ENCODE measurements around the gene TCEANC.
"Not testable (repeated sequence)": the region's sequence is repeated elsewhere in the genome, so short reads cannot be mapped to it uniquely, and the experiment has no call there.

Gene TCEANC

GRCh38 chrX:13622401-13622964, 30.5 kb upstream of the TCEANC start:
- in situ Hi-C loops (cut with HindIII; ENCODE audit: low sequenced_read_pairs), result no loop called here
- no peak for TF ChIP-seq CTCF (IDR thresholded peaks at IDR 0.05; ENCODE audit: low read depth, low read length)
- H3K4me3 ChIP-seq (ENCODE audit: low read depth, low read length), result no peak overlapping the region
- no peak for DNase-seq (ENCODE audit: low read depth, low spot score)

- no peak overlapping the region for H3K4me3 ChIP-seq (ENCODE audit: low read depth, low read length)
- in situ Hi-C loops (cut with HindIII; ENCODE audit: low sequenced_read_pairs), result no loop called here
- DNase-seq (ENCODE audit: low read depth, low spot score), result no peak
- TF ChIP-seq CTCF (IDR thresholded peaks at IDR 0.05; ENCODE audit: low read depth, low read length), result no peak
These were observed 25.6 kb upstream of the TCEANC start for GRCh38 chrX:13627306-13627705.

GRCh38 chrX:13637224-13637623, 15.7 kb upstream of the TCEANC start:
- DNase-seq (ENCODE audit: low read depth, low spot score); in situ Hi-C loops (cut with HindIII; ENCODE audit: low sequenced_read_pairs); H3K4me3 ChIP-seq (ENCODE audit: low read depth, low read length): not testable (repeated sequence)

DNA sequence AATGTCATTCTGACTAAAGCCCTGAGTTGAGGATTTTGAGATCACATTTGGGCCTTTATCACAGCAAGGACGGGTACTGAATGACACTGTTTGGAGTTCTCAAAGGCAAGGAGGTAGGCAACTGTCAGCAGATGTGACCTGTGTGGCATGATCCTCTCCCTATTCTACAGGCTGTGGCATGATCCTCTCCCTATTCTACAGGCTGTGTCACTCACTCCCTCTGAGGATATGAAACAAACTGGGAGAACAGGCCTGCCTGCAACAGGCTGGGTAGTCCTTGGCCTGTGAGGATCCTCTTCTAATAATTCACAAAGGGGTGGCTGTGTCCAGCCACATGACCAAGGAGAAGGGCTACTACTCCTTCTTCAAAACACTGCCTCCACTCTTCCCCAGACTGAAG, 14.9 kb upstream of the TCEANC start:
- in situ Hi-C loops (cut with HindIII; ENCODE audit: low sequenced_read_pairs), result no loop called here
- no peak for TF ChIP-seq CTCF (IDR thresholded peaks at IDR 0.05; ENCODE audit: low read depth, low read length)
- DNase-seq (ENCODE audit: low read depth, low spot score), result no peak
- H3K4me3 ChIP-seq (ENCODE audit: low read depth, low read length), result no peak overlapping the region

GRCh38 chrX:13638826-13639225, 14.1 kb upstream of the TCEANC start:
- no peak for DNase-seq (ENCODE audit: low read depth, low spot score)
- in situ Hi-C loops (cut with HindIII; ENCODE audit: low sequenced_read_pairs), result no loop called here

GRCh38 chrX:13641684-13642083, 11.3 kb upstream of the TCEANC start:
- H3K4me3 ChIP-seq (ENCODE audit: low read depth, low read length); in situ Hi-C loops (cut with HindIII; ENCODE audit: low sequenced_read_pairs): not testable (repeated sequence)

More at GRCh38 chrX:13638826-13639225, 14.1 kb upstream of the TCEANC start:
- no peak overlapping the region for H3K4me3 ChIP-seq (ENCODE audit: low read depth, low read length)
- no peak for TF ChIP-seq CTCF (IDR thresholded peaks at IDR 0.05; ENCODE audit: low read depth, low read length)

DNA sequence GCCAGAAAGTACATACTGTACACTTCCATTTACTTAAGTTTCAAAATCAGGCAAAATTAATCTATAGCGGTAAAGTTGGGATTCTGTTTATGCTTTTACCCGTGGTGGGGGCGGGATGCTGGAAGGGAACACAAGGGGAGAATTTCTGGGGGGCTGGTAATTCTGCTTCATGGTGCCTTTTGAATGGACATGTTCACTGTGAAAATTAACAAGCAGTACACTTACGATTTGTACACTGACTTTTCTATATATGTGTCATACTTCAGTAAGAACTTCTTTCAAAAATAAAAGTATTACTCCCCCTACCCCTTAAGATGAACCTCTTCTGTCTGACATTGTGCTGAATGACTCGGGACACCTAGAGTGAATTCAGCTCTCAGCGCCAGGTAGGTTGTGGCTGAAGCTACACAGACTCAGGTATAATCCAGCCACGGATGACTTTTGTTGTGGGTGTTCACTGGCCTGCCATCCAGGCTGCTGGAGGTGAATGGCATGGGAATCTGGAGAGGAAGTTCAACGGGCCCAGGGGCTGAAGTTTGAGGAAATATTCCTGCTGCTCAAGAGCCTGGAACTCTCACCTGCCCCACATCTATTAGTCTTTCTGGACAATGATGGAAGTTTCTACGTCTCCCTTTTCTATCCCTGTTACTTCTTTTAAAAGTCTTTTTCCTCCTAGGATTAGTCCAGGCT, 7.3 kb upstream of the TCEANC start:
- in situ Hi-C loops (cut with HindIII; ENCODE audit: low sequenced_read_pairs), result no loop called here
- no peak for TF ChIP-seq CTCF (IDR thresholded peaks at IDR 0.05; ENCODE audit: low read depth, low read length)

More at GRCh38 chrX:13641684-13642083, 11.3 kb upstream of the TCEANC start:
- not testable (repeated sequence) for DNase-seq (ENCODE audit: low read depth, low spot score)

More for the DNA sequence above, 7.3 kb upstream of the TCEANC start:
- no peak for DNase-seq (ENCODE audit: low read depth, low spot score)
- H3K4me3 ChIP-seq (ENCODE audit: low read depth, low read length), result no peak overlapping the region
